Neural progenitor cell (in vitro differentiated cells): ENCODE data around the gene ARPC5.

ENCODE experiments used
- EZH2phosphoT487 ChIP-seq: fragments of 200-600 bp; sonication (generic); IDR thresholded peaks from 2 replicates; pipeline ENCODE4 v1.6.1; 2017; ENCODE audit warnings: antibody characterized with exemption
- TF ChIP-seq, protein P1 (sequence below): fragments of 200-600 bp; sonication (generic); IDR thresholded peaks from 2 replicates; pipeline ENCODE4 v1.5.1; 2017; ENCODE audit warnings: antibody characterized with exemption, mild to moderate bottlenecking

DNA sequence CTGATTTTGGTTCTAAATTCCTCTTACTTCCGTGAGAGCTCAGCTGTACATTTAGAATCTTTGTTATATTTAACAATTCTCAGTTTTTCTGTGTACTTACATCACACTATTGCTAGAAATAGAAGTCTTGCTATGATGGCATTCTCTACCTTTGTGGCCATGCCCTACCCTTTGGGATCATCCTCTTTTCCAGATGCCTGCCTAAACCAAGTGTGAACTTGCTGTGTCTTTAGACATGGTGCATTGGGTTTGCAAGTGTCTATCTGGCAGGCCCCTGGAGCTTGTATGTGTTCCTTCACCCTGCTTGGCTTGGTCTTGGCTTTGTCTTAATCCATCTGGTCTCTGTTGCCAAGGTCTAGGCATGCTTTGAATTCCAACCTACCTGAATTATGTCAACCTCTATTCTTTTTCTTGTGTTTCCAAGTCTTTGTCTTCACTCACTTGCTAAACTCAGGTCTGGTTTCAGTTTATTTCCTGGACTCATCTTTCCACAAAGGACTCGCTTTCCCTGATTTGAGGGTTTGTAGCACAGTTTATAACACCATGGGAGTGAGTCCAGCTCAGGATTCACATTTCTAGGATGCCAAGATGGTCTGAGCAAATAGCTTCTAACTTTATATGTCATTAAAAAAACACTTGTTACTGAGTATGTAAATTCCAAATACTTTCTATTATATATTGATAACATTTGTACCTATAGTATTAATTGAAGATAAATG is 38.2 kb upstream of the ARPC5 start:
- no peak for TF ChIP-seq EZH2phosphoT487
- TF ChIP-seq, protein P1, sequence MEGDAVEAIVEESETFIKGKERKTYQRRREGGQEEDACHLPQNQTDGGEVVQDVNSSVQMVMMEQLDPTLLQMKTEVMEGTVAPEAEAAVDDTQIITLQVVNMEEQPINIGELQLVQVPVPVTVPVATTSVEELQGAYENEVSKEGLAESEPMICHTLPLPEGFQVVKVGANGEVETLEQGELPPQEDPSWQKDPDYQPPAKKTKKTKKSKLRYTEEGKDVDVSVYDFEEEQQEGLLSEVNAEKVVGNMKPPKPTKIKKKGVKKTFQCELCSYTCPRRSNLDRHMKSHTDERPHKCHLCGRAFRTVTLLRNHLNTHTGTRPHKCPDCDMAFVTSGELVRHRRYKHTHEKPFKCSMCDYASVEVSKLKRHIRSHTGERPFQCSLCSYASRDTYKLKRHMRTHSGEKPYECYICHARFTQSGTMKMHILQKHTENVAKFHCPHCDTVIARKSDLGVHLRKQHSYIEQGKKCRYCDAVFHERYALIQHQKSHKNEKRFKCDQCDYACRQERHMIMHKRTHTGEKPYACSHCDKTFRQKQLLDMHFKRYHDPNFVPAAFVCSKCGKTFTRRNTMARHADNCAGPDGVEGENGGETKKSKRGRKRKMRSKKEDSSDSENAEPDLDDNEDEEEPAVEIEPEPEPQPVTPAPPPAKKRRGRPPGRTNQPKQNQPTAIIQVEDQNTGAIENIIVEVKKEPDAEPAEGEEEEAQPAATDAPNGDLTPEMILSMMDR = no peak
